Caco-2 (cell line): ENCODE results near the gene EIF4EBP3. TPM values are rescaled to one million over a fixed set of nuclear protein-coding genes. Genes with fewer than 3 reads are reported as not detected.

Source experiments
- BruUV-seq: library from RNA; stranded (reverse); fragments of 400-500 nt; replicated peaks from 2 replicates; lab custom pipeline; 2021; lab: Mats Ljungman, UMichigan
- CTCF ChIA-PET: fragments of 300-600 bp; sonication (Branson Sonifier 250); formaldehyde crosslinking; loops from one replicate; lab custom pipeline; 2022; ENCODE audit warnings: antibody characterized with exemption; lab: Charles Lee
- POLR2A ChIA-PET: fragments of 300-600 bp; sonication (Branson Sonifier 250); formaldehyde crosslinking; loops from one replicate; lab custom pipeline; 2022; ENCODE audit warnings: antibody characterized with exemption; lab: Charles Lee
- DNase-seq, 2 experiments: peaks; one replicate each; pipeline versions ENCODE4 v3.0.0 to v3.0.0-alpha.2; 2020 to 2022
- H3K27me3 ChIP-seq: replicated peaks from 2 replicates; pipeline ENCODE4 v1.6.0; 2011; ENCODE audit warnings: low read length; ENCODE audit not compliant: control insufficient read depth, insufficient read depth
- H3K36me3 ChIP-seq: 2 replicates; pipeline ENCODE4 v1.5.1; 2011; ENCODE audit warnings: low read length; ENCODE audit not compliant: control insufficient read depth, insufficient read depth
- H3K4me1 ChIP-seq: fragments of 250-450 bp; sonication (Bioruptor Pico); 2 replicates; pipeline ENCODE4 v1.5.1; 2020; ENCODE audit warnings: mild to moderate bottlenecking
- H3K4me3 ChIP-seq: 2 replicates; pipeline ENCODE4 v1.5.1; 2011; ENCODE audit warnings: low read depth, mild to moderate bottlenecking, control low read depth, low read length
- H3K9me3 ChIP-seq: fragments of 250-450 bp; sonication (Bioruptor Pico); 2 replicates; pipeline ENCODE4 v1.5.1; 2020; ENCODE audit warnings: mild to moderate bottlenecking, moderate library complexity
- H3K27ac Mint-ChIP-seq: one replicate; pipeline ENCODE4 v1.8.0; 2022; ENCODE audit warnings: mixed read lengths; ENCODE audit not compliant: unreplicated experiment
- H3K27me3 Mint-ChIP-seq: one replicate; pipeline ENCODE4 v1.8.0; 2022; ENCODE audit warnings: mixed read lengths; ENCODE audit not compliant: insufficient read depth, unreplicated experiment
- H3K36me3 Mint-ChIP-seq: one replicate; pipeline ENCODE4 v1.8.0; 2022; ENCODE audit warnings: mild to moderate bottlenecking, mixed read lengths; ENCODE audit not compliant: insufficient read depth, unreplicated experiment
- H3K4me1 Mint-ChIP-seq: one replicate; pipeline ENCODE4 v1.8.0; 2022; ENCODE audit warnings: low read depth, mixed read lengths; ENCODE audit not compliant: unreplicated experiment
- H3K4me3 Mint-ChIP-seq: one replicate; pipeline ENCODE4 v1.8.0; 2022; ENCODE audit warnings: mild to moderate bottlenecking, moderate library complexity, mixed read lengths; ENCODE audit not compliant: unreplicated experiment
- H3K9me3 Mint-ChIP-seq: one replicate; pipeline ENCODE4 v1.8.0; 2022; ENCODE audit warnings: mixed read lengths; ENCODE audit not compliant: unreplicated experiment
- CTCF ChIP-seq, 2 experiments: fragments of 200-600 bp in 1 of 2; IDR thresholded peaks; 1 replicate in 1 of 2; 2 replicates in 1 of 2; pipeline versions ENCODE4 v1.5.1 to v1.8.0; 2011 to 2022; ENCODE audit warnings: antibody characterized with exemption in 1 of 2, control low read depth in 1 of 2, inconsistent platforms in 1 of 2, low read depth in 1 of 2, low read length in 1 of 2, mild to moderate bottlenecking in 1 of 2, moderate library complexity in 1 of 2; ENCODE audit not compliant: insufficient read depth in 1 of 2, severe bottlenecking in 1 of 2, unreplicated experiment in 1 of 2
- intact Hi-C: fragments of 100-400 bp; cut with micrococcal nuclease; formaldehyde crosslinking; loops from one replicate; pipeline ENCODE4 v1.10.0; 2022; ENCODE audit not compliant: unreplicated experiment
- total RNA-seq: library from RNA; stranded (reverse); gene quantifications from 2 replicates; pipeline ENCODE4 v1.2.3, GENCODE V29; 2022

The EIF4EBP3 gene
- total RNA-seq, 1 experiment from 2014 or later, result 7.6 TPM

DNA sequence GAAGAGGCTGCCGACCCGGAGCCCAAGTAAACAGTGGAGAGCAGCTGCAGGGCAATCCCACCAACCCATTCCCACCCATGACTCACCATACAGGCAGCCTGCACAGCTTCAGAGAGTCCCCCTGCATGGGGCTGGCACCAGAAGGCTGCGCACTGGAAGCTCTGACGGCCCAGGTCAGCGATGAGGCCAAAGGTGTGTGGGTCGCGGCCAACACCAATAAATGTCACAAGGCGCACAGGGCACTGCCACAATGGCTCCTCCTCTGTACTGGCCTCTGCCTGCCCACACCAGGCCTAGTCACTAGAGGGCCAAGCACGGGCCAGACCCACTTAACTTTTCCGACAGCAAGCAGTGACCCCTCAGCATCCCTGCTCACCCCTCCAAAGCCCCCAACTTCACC is 12.8 kb downstream of the EIF4EBP3 start:
- no peak for TF ChIP-seq CTCF (IDR thresholded peaks at IDR 0.05; ENCODE audit: insufficient read depth in 1 of 2, low read depth in 1 of 2, low read length in 1 of 2, severe bottlenecking in 1 of 2, unreplicated experiment in 1 of 2)
- H3K36me3 Mint-ChIP-seq, result peaks cover 48% of the 10 kb centered on the region
- Histone ChIP-seq H3K36me3 (no peaks in the 10 kb centered on the region; the same call in 1 of the 2 replicates), H3K9me3 (no peaks in the 10 kb centered on the region), H3K27me3 (no peaks in the 10 kb centered on the region), H3K4me3 (no peak overlapping the region), H3K4me1 (peaks cover 22% of the 10 kb centered on the region; the same call in 1 of the 2 replicates)
- no peak for DNase-seq
- H3K9me3 Mint-ChIP-seq, result no peaks in the 10 kb centered on the region
- BruUV-seq, result no TSS peak
- ChIA-PET CTCF (no interaction called here), POLR2A (no interaction called here)
- intact Hi-C loops, result loop anchor here (5.0 kb wide), 1 partner anchor 152 kb away; no protein-coding TSS in a partner anchor
- peaks cover 21% of the 10 kb centered on the region for H3K4me1 Mint-ChIP-seq
- H3K27me3 Mint-ChIP-seq, result no peaks in the 10 kb centered on the region
- no peak overlapping the region for H3K4me3 Mint-ChIP-seq
- no peak overlapping the region for H3K27ac Mint-ChIP-seq

GRCh38 chr5:140561753-140562523 is 14.5 kb downstream of the EIF4EBP3 start:
- Mint-ChIP-seq H3K9me3 (no peaks in the 10 kb centered on the region), H3K27ac (no peak overlapping the region), H3K4me3 (no peak overlapping the region), H3K36me3 (peaks cover 47% of the 10 kb centered on the region), H3K27me3 (no peaks in the 10 kb centered on the region), H3K4me1 (peaks cover 13% of the 10 kb centered on the region)
- POLR2A ChIA-PET, result no interaction called here
- no peaks in the 10 kb centered on the region for H3K9me3 ChIP-seq
- CTCF ChIA-PET, result no interaction called here
- peaks cover 14% of the 10 kb centered on the region; the same call in 1 of the 2 replicates for H3K4me1 ChIP-seq
- H3K36me3 ChIP-seq, result no peaks in the 10 kb centered on the region; the same call in 1 of the 2 replicates
- no peak for DNase-seq
- H3K4me3 ChIP-seq, result no peak overlapping the region
- intact Hi-C loops, result loop anchor here (5.0 kb wide), 1 partner anchor 150 kb away; no protein-coding TSS in a partner anchor
- H3K27me3 ChIP-seq, result no peaks in the 10 kb centered on the region
- no peak for TF ChIP-seq CTCF (IDR thresholded peaks at IDR 0.05; ENCODE audit: insufficient read depth in 1 of 2, low read depth in 1 of 2, low read length in 1 of 2, severe bottlenecking in 1 of 2, unreplicated experiment in 1 of 2)
- BruUV-seq, result no TSS peak

GRCh38 chr5:140563596-140563995 is 16.1 kb downstream of the EIF4EBP3 start:
- peaks cover 6% of the 10 kb centered on the region for H3K4me1 Mint-ChIP-seq
- H3K4me3 Mint-ChIP-seq, result peak overlapping the region; percentile 84
- H3K36me3 Mint-ChIP-seq, result peaks cover 47% of the 10 kb centered on the region
- H3K9me3 Mint-ChIP-seq, result no peaks in the 10 kb centered on the region
- Histone ChIP-seq H3K9me3 (no peaks in the 10 kb centered on the region), H3K36me3 (no peaks in the 10 kb centered on the region; the same call in 1 of the 2 replicates), H3K4me3 (peak overlapping the region; percentile 68), H3K4me1 (peaks cover 7% of the 10 kb centered on the region; the same call in 1 of the 2 replicates), H3K27me3 (no peaks in the 10 kb centered on the region)
- no peak for DNase-seq
- CTCF ChIA-PET, result interaction anchor here (0.6 to 1.0 kb wide), 5 partner anchors 9 to 123 kb away, joined by 3 read pairs; partner anchors contain the start of gene EIF4EBP3
- H3K27ac Mint-ChIP-seq, result peak overlapping the region; percentile 93
- BruUV-seq, result TSS peak; percentile 65
- POLR2A ChIA-PET, result interaction anchor here (0.5 to 1.1 kb wide), 11 partner anchors 13 to 161 kb away, joined by 3 to 15 read pairs (median 5); partner anchors contain the start of genes EIF4EBP3 and TMCO6
- no peak for TF ChIP-seq CTCF (IDR thresholded peaks at IDR 0.05; ENCODE audit: insufficient read depth in 1 of 2, low read depth in 1 of 2, low read length in 1 of 2, severe bottlenecking in 1 of 2, unreplicated experiment in 1 of 2)
- intact Hi-C loops, result loop anchor here (5.0 kb wide), 1 partner anchor 149 kb away; no protein-coding TSS in a partner anchor
- no peaks in the 10 kb centered on the region for H3K27me3 Mint-ChIP-seq
